ENCODE data around the gene CRY2. TPM values are rescaled to one million over a fixed set of nuclear protein-coding genes. Genes with fewer than 3 reads are reported as not detected.

CRY2 gene
- total RNA-seq, 1 donor from 2014 or later: 9.2 TPM

DNA sequence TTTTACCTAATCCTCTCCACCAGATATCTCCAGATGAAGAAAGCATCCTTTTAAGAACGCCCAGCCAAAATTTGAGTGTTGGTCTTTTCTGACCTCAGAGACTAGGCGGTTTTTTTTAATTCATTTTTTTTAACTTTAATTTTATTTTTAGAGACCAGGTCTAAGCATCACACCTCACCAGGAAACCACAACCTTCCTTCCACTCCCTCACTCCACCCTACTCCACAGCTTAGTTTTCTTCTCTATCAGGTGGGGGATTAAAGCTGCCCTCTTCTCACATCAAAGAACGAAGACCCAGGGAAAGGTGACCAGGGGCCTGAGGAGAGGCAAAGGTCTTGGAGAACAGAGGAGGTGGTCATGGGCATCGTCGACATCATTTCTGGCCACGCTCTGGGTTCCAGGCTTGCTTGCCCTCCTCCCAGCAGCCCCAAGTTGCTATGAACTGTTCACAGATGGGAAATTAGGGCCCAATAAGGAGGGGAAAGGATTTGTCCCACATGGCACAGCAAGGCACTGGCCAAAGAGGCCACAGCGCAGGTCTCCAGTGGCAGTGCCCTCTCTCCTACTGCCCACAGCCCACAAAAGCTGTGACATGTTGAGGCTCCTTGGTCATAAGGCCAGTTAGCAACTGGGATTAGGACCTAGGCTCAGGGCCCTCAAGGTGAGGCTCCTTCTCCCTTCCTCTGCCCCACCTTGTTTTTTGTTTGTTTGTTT is 71.8 kb downstream of the CRY2 start:
- H3K4me3 ChIP-seq (ENCODE audit: low read depth, low read length): no peak overlapping the region
- no peak for DNase-seq (ENCODE audit: low read depth)
- TF ChIP-seq, protein P1, sequence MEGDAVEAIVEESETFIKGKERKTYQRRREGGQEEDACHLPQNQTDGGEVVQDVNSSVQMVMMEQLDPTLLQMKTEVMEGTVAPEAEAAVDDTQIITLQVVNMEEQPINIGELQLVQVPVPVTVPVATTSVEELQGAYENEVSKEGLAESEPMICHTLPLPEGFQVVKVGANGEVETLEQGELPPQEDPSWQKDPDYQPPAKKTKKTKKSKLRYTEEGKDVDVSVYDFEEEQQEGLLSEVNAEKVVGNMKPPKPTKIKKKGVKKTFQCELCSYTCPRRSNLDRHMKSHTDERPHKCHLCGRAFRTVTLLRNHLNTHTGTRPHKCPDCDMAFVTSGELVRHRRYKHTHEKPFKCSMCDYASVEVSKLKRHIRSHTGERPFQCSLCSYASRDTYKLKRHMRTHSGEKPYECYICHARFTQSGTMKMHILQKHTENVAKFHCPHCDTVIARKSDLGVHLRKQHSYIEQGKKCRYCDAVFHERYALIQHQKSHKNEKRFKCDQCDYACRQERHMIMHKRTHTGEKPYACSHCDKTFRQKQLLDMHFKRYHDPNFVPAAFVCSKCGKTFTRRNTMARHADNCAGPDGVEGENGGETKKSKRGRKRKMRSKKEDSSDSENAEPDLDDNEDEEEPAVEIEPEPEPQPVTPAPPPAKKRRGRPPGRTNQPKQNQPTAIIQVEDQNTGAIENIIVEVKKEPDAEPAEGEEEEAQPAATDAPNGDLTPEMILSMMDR (conservative IDR thresholded peaks at IDR 0.05; ENCODE audit: low read depth, low read length): no peak

DNA sequence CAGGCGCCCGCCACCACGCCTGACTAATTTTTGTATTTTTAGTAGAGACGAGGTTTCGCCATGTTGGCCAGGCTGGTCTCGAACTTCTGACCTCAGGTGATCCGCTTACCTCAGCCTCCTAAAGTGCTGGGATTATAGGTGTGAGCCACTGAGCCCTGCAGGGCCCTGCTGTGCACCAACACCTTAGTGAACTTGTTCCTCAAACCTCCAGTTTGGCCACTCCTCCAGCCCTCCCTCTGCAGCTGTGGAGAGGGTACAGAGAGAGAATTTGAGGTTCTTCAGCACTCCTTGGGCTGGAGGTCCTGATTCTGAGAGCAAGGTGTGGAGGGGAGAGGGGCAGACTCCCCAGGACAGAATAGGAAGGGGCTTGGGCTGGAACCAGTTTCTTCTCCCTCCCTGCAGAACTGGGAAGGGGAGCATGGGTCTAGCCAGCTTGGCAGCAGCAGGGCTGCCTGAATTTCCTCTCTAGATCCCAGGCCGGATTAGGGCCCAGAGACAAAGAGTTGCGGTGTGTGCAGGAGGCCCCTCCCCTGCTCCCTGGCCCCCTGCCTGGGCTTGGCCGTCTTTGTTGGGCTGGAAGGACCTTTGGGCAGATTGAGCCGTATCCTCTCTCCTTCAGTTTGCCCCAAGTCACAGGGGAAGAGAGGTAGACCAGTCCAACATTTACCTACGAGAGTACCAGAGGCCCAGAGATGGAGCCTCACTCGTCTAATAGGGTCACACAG is 72.7 kb downstream of the CRY2 start:
- TF ChIP-seq, protein P1 (conservative IDR thresholded peaks at IDR 0.05; ENCODE audit: low read depth, low read length): no peak
- no peak for DNase-seq (ENCODE audit: low read depth)
- no peak overlapping the region for H3K4me3 ChIP-seq (ENCODE audit: low read depth, low read length)

DNA sequence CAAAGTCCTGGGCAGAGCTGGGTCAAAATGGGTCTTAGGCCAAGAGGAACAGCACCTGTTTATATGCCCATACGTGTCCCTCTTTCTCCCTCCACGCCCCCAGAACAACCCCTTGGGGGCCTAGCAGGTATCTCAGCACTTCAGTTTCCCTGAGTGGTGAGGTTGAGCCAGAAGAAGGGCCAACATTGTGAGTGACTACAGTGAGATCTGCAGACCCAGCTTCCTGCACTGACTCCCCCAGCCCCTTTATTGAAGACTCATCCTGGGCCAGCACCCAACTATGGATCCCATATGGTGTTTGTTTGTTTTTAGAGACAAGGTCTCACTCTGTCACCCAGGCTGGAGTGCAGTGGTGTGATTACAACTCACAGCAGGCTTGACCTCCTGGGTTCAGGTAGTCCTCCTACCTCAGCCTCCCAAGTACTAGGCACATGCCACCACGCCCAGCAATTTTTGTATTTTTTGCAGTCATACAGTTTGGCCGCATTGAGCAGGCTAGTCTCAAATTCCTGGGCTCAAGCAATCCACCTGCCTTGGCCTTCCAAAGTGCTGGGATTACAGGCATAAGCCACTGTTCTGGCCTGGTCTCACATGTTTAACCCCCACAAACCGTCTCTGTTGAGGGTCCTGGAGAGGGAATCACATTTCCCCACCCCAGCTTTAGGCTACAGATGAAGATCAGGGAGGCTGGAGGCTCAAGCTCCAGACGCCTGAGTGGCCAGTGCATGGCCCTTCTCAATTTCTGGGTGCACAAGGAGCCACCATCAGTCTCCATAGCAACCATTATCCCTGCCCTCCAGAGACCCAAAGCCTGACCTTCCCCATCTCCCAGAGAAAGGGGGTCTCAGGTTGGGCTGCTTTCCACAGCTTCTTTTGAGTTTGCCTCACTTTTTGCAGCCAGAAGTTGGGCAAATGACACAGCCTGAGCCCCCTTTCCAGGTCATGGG is 73.5 kb downstream of the CRY2 start:
- TF ChIP-seq, protein P1 (conservative IDR thresholded peaks at IDR 0.05; ENCODE audit: low read depth, low read length): no peak
- no peak for DNase-seq (ENCODE audit: low read depth)
- no peak overlapping the region for H3K4me3 ChIP-seq (ENCODE audit: low read depth, low read length)

DNA sequence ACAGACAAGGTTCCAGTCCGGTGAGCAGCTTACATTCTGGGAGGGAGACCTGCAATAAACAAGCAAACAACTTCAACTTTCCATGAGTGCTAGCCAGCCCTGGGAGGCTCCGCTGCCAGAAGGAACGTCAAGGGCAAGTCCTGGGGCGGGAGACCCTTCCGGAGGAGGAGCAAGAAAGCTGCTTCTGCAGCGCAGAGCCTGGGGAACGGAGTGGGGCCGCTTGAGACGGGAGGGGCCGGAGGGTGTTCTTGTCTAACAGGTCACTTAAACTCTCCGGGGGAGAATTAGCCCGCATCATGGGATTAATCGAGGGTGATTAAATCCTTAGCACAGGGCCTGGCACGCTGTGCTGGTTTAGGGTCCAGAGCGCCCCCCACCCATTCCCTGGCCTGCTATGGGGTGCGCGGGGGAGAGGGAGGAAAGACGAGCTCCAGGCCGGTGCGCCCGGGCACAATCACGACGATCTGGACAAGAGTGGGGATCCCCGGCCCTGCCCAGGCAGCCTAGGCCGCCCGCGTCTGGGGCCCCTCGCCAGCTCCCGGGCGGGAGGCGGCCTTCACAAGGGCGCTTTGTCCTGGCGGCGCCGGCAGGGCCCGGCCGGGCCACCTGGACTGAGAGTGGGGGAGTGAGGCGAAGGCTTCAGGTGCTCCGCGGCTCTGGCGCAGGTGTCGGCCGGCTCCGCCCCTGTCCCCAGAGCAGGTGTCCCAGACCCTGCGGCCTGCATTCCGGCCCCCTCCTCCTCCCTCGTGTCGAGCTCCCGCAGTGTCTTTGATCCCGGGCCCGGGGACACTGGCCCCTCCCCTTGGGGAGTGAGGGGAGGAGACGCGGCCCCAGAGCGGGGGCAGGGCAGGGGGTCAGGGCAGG is 74.5 kb downstream of the CRY2 start:
- TF ChIP-seq, protein P1 (conservative IDR thresholded peaks at IDR 0.05; ENCODE audit: low read depth, low read length): no peak
- no peak for DNase-seq (ENCODE audit: low read depth)
- peak overlapping the region; percentile 35 for H3K4me3 ChIP-seq (ENCODE audit: low read depth, low read length)

- no peak for DNase-seq (ENCODE audit: low read depth)
- H3K4me3 ChIP-seq (ENCODE audit: low read depth, low read length): peak within 1 kb of the TSS; percentile 35
- TF ChIP-seq, protein P1 (conservative IDR thresholded peaks at IDR 0.05; ENCODE audit: low read depth, low read length): no peak
Observed at GRCh38 chr11:45922425-45923082, 75.3 kb downstream of the CRY2 start, which contains the start of gene LARGE2. Gene LARGE2 (plus strand): TSS chr11:45922656. CDS start chr11:45922883, 227 bp downstream.
